ENCODE measurements around the gene ZMYM5. TPM values are rescaled to one million over a fixed set of nuclear protein-coding genes. Genes with fewer than 3 reads are reported as not detected.

ZMYM5 gene
- total and polyA plus RNA-seq, 9 of the 15 experiments (the other 6 are each of a cell fraction or from before 2014, with no cell fraction given) = 5.4 to 11.9 (median 7.8) TPM

DNA sequence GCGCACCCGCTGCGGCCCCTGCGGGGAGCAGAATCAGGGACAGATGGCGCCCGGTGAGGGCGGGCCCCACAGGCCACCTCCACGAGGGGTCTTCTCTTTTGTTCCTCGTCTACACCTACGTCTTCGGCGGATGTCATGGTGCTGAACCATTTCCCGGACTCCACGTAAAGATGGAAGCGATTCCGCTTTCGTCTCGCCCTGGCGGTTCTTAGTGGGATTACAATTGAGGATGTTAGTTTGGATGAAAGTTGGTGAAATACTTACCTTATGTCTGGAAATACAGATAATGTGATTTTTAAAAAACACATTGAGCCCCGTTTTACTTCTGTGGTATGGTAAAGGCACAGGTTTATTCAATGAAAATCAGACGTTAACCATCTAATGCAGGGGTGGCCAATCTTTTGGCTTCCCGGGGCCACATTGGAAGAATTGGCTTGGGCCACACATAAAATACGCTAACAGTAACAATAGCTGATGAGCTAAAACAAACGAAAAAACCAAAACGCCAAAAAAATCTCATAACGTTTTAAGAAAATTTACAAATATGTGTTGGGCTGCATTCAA is 1.4 kb upstream of the ZMYM5 start:
- 7% methylated on average over 16 of the region's 26 CpGs for WGBS (ENCODE audit: insufficient coverage, low coverage, missing lambda C conversion rate)
- no peaks in the 10 kb centered on the region for H3K27me3 ChIP-seq (ENCODE audit: control insufficient read depth in 2 of 2, insufficient read depth in 2 of 2, low read length in 2 of 2)
- peaks cover 15 to 20% of the 10 kb centered on the region in 2 experiments; a peak in 4 of 5 replicates for H3K4me1 ChIP-seq (replicated peaks in 1 of 2; ENCODE audit: control insufficient read depth in 2 of 2, insufficient read depth in 2 of 2, low read length in 2 of 2)
- peak overlapping the region; percentile 76 to 94 for H3K9ac ChIP-seq (ENCODE audit: insufficient read depth in 1 of 2, low read depth in 2 of 2, low read length in 2 of 2)
- intact Hi-C loops (cut with micrococcal nuclease) (loop anchor here (5.0 to 10.0 kb wide), 2 partner anchors 80 to 97 kb away; partner anchors contain the start of gene PSPC1), in situ Hi-C loops (cut with MboI) (no loop called here)
- peaks cover 7% of the 10 kb centered on the region; the same call in 2 of the 3 replicates for H3K36me3 ChIP-seq (ENCODE audit: control insufficient read depth, insufficient read depth, low read length)
- CTCF ChIA-PET (ENCODE audit: low intra/inter-chr PET ratio) = interaction anchor here (1.6 kb wide), 1 partner anchor 95 kb away, joined by 3 read pairs; no protein-coding TSS in a partner anchor
- no peaks in the 10 kb centered on the region for H3K9me3 ChIP-seq (replicated peaks; ENCODE audit: control insufficient read depth, insufficient read depth, low read depth, low read length)
- H4K20me1 ChIP-seq (replicated peaks; ENCODE audit: control insufficient read depth, insufficient read depth, low read length) = no peaks in the 10 kb centered on the region
- FAIRE-seq (peak; percentile 83), DNase-seq (ENCODE audit: extremely low read depth in 1 of 4, low spot score in 3 of 4) (peak; percentile 14 to 78 (median 27)), ATAC-seq (peak; percentile 16)
- H3K4me3 ChIP-seq = peak overlapping the region; percentile 57
- H2AFZ ChIP-seq (ENCODE audit: low read depth, low read length) = peak overlapping the region; percentile 89
- H3K27ac ChIP-seq (ENCODE audit: extremely low read depth, low read depth, low read length) = peak overlapping the region; percentile 91
- H3K9me1 ChIP-seq (ENCODE audit: control insufficient read depth, insufficient read depth, low read length) = no peaks in the 10 kb centered on the region
- peaks cover 35% of the 10 kb centered on the region for H3K79me2 ChIP-seq (ENCODE audit: control insufficient read depth, insufficient read depth, low read length)
- H3K4me2 ChIP-seq (ENCODE audit: insufficient read depth, low read length) = peak overlapping the region; percentile 73
- BruUV-seq (replicated peaks) = no TSS peak
- POLR2A ChIA-PET = interaction anchor here (1.1 to 1.5 kb wide), 5 partner anchors 9 to 19 kb away, joined by 3 to 8 read pairs (median 5); no protein-coding TSS in a partner anchor
- TF ChIP-seq ZNF79 (CRISPR knock-in tag; IDR thresholded peaks at IDR 0.05; ENCODE audit: low read depth) (0 out of 2 replicates have a peak, but pooled peaks have one; percentile 31), L3MBTL2 (IDR thresholded peaks at IDR 0.05) (0 out of 2 replicates have a peak, but pooled peaks have one; percentile 47), EHMT2 (IDR thresholded peaks at IDR 0.05) (peak; percentile 24; the same call in 1 of the 2 replicates), CHD1 (IDR thresholded peaks at IDR 0.05; ENCODE audit: low read length) (peak; percentile 1), JUND (IDR thresholded peaks at IDR 0.05; ENCODE audit: borderline replicate concordance, low read depth, low read length) (no peak), JUND (tag; IDR thresholded peaks at IDR 0.05; ENCODE audit: borderline replicate concordance, low read depth, low read length) (no peak), SRF (CRISPR knock-in tag; IDR thresholded peaks at IDR 0.05) (no peak), BRD9 (IDR thresholded peaks at IDR 0.05; ENCODE audit: low read depth, partially characterized antibody) (peak; percentile 14), DPF2 (IDR thresholded peaks at IDR 0.05) (no peak), DMBX1 (CRISPR knock-in tag; IDR thresholded peaks at IDR 0.05; ENCODE audit: borderline replicate concordance) (no peak), ATF1 (CRISPR knock-in tag; IDR thresholded peaks at IDR 0.05) (no peak), ATF1 (tag; IDR thresholded peaks at IDR 0.05) (peak; percentile 26; the same call in 1 of the 2 replicates), ZNF23 (CRISPR knock-in tag; IDR thresholded peaks at IDR 0.05) (no peak), SMARCB1 (IDR thresholded peaks at IDR 0.05; ENCODE audit: insufficient read length, low read depth) (no peak)
- TF ChIP-seq, protein P1, sequence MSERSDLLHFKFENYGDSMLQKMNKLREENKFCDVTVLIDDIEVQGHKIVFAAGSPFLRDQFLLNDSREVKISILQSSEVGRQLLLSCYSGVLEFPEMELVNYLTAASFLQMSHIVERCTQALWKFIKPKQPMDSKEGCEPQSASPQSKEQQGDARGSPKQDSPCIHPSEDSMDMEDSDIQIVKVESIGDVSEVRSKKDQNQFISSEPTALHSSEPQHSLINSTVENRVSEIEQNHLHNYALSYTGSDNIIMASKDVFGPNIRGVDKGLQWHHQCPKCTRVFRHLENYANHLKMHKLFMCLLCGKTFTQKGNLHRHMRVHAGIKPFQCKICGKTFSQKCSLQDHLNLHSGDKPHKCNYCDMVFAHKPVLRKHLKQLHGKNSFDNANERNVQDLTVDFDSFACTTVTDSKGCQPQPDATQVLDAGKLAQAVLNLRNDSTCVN (CRISPR knock-in tag; IDR thresholded peaks at IDR 0.05) = no peak
- TF ChIP-seq, protein P2, sequence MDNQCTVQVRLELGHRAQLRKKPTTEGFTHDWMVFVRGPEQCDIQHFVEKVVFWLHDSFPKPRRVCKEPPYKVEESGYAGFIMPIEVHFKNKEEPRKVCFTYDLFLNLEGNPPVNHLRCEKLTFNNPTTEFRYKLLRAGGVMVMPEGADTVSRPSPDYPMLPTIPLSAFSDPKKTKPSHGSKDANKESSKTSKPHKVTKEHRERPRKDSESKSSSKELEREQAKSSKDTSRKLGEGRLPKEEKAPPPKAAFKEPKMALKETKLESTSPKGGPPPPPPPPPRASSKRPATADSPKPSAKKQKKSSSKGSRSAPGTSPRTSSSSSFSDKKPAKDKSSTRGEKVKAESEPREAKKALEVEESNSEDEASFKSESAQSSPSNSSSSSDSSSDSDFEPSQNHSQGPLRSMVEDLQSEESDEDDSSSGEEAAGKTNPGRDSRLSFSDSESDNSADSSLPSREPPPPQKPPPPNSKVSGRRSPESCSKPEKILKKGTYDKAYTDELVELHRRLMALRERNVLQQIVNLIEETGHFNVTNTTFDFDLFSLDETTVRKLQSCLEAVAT (IDR thresholded peaks at IDR 0.05) = no peak
- TF ChIP-seq, protein P3, sequence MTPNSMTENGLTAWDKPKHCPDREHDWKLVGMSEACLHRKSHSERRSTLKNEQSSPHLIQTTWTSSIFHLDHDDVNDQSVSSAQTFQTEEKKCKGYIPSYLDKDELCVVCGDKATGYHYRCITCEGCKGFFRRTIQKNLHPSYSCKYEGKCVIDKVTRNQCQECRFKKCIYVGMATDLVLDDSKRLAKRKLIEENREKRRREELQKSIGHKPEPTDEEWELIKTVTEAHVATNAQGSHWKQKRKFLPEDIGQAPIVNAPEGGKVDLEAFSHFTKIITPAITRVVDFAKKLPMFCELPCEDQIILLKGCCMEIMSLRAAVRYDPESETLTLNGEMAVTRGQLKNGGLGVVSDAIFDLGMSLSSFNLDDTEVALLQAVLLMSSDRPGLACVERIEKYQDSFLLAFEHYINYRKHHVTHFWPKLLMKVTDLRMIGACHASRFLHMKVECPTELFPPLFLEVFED (CRISPR knock-in tag; conservative IDR thresholded peaks at IDR 0.05) = no peak
- TF ChIP-seq, protein P4, sequence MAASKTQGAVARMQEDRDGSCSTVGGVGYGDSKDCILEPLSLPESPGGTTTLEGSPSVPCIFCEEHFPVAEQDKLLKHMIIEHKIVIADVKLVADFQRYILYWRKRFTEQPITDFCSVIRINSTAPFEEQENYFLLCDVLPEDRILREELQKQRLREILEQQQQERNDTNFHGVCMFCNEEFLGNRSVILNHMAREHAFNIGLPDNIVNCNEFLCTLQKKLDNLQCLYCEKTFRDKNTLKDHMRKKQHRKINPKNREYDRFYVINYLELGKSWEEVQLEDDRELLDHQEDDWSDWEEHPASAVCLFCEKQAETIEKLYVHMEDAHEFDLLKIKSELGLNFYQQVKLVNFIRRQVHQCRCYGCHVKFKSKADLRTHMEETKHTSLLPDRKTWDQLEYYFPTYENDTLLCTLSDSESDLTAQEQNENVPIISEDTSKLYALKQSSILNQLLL (CRISPR knock-in tag; IDR thresholded peaks at IDR 0.05; ENCODE audit: borderline replicate concordance) = no peak
